Chondrocyte (in vitro differentiated cells): ENCODE measurements around the gene SERPINA3. TPM values are rescaled to one million over a fixed set of nuclear protein-coding genes. Genes with fewer than 3 reads are reported as not detected.

Experiments used
- DNase-seq: peaks from one replicate; pipeline ENCODE4 v3.0.0; 2021; ENCODE audit warnings: mixed read lengths, low spot score
- H3K27ac Mint-ChIP-seq: one replicate; pipeline ENCODE4 v1.8.0; 2021; ENCODE audit warnings: mild to moderate bottlenecking, moderate library complexity, mixed read lengths; ENCODE audit not compliant: unreplicated experiment
- H3K27me3 Mint-ChIP-seq: 2 replicates; pipeline ENCODE4 v1.8.0; 2021; ENCODE audit warnings: low read depth, mixed read lengths
- H3K36me3 Mint-ChIP-seq: 2 replicates; pipeline ENCODE4 v1.8.0; 2021; ENCODE audit warnings: low read depth, mixed read lengths
- H3K4me1 Mint-ChIP-seq: 2 replicates; pipeline ENCODE4 v1.8.0; 2021; ENCODE audit warnings: low read depth, mild to moderate bottlenecking, mixed read lengths
- H3K4me3 Mint-ChIP-seq: one replicate; pipeline ENCODE4 v1.8.0; 2021; ENCODE audit warnings: mild to moderate bottlenecking, moderate library complexity, mixed read lengths; ENCODE audit not compliant: unreplicated experiment
- H3K9me3 Mint-ChIP-seq: 2 replicates; pipeline ENCODE4 v1.8.0; 2021; ENCODE audit warnings: low read depth, mixed read lengths
- CTCF ChIP-seq: fragments of 200-600 bp; sonication (generic); IDR thresholded peaks from 2 replicates; pipeline ENCODE4 v1.5.0; 2021; ENCODE audit warnings: antibody characterized with exemption, mild to moderate bottlenecking, moderate library complexity
- total RNA-seq: library from RNA; stranded (reverse); gene quantifications from 3 replicates; pipeline ENCODE4 v1.2.1, GENCODE V29; 2021

Gene SERPINA3
- total RNA-seq, 1 donor from 2014 or later: 3.6 TPM

GRCh38 chr14:94615823-94616570 lies 3.8 kb downstream of the SERPINA3 start:
- Mint-ChIP-seq H3K4me1 (peaks cover 17% of the 10 kb centered on the region), H3K36me3 (peaks cover 17% of the 10 kb centered on the region), H3K4me3 (no peak overlapping the region), H3K27me3 (no peaks in the 10 kb centered on the region), H3K9me3 (peaks cover 41% of the 10 kb centered on the region), H3K27ac (no peak overlapping the region)
- no peak for TF ChIP-seq CTCF
- no peak for DNase-seq

GRCh38 chr14:94617366-94617941 lies 5.3 kb downstream of the SERPINA3 start:
- Mint-ChIP-seq H3K27me3 (no peaks in the 10 kb centered on the region), H3K36me3 (peaks cover 17% of the 10 kb centered on the region), H3K27ac (no peak overlapping the region), H3K4me1 (peaks cover 10% of the 10 kb centered on the region), H3K9me3 (peaks cover 41% of the 10 kb centered on the region), H3K4me3 (no peak overlapping the region)
- no peak for DNase-seq
- TF ChIP-seq CTCF: no peak

GRCh38 chr14:94617988-94618822 lies 6.0 kb downstream of the SERPINA3 start:
- peaks cover under 1% of the 10 kb centered on the region for H3K27me3 Mint-ChIP-seq
- H3K27ac Mint-ChIP-seq: no peak overlapping the region
- H3K9me3 Mint-ChIP-seq: peaks cover 41% of the 10 kb centered on the region
- no peak for TF ChIP-seq CTCF
- no peak for DNase-seq
- H3K36me3 Mint-ChIP-seq: peaks cover 17% of the 10 kb centered on the region
- no peak overlapping the region for H3K4me3 Mint-ChIP-seq
- H3K4me1 Mint-ChIP-seq: peaks cover 2% of the 10 kb centered on the region

GRCh38 chr14:94619297-94619696 lies 7.1 kb downstream of the SERPINA3 start:
- Mint-ChIP-seq H3K27me3 (peaks cover 2% of the 10 kb centered on the region), H3K4me1 (no peaks in the 10 kb centered on the region), H3K4me3 (no peak overlapping the region), H3K9me3 (peaks cover 41% of the 10 kb centered on the region), H3K27ac (no peak overlapping the region), H3K36me3 (peaks cover 17% of the 10 kb centered on the region)
- TF ChIP-seq CTCF: no peak
- no peak for DNase-seq

- no peak overlapping the region for H3K27ac Mint-ChIP-seq
- H3K9me3 Mint-ChIP-seq: peaks cover 41% of the 10 kb centered on the region
- peaks cover 2% of the 10 kb centered on the region for H3K27me3 Mint-ChIP-seq
- H3K4me1 Mint-ChIP-seq: no peaks in the 10 kb centered on the region
- no peak overlapping the region for H3K4me3 Mint-ChIP-seq
- no peak for DNase-seq
- peaks cover 16% of the 10 kb centered on the region for H3K36me3 Mint-ChIP-seq
- no peak for TF ChIP-seq CTCF
Observed at GRCh38 chr14:94620597-94620996, 8.4 kb downstream of the SERPINA3 start.
